GM23338 (cell line): ENCODE measurements around the gene NDUFAF5. TPM values are rescaled to one million over a fixed set of nuclear protein-coding genes. Genes with fewer than 3 reads are reported as not detected.

Experiments used
- ATAC-seq: fragments of 200-7000 bp; cut with Tn5 transposase; 3 replicates; pipeline ENCODE4 v1.9.1; 2020
- DNase-seq: peaks from one replicate; pipeline ENCODE4 v3.0.0-alpha.2; 2015; ENCODE audit warnings: low spot score
- H2AFZ ChIP-seq: fragments of 200-600 bp; sonication (generic); 2 replicates; pipeline ENCODE4 v1.8.0; 2016; ENCODE audit warnings: antibody characterized with exemption, mild to moderate bottlenecking, moderate library complexity
- H3F3A ChIP-seq: fragments of 200-600 bp; sonication (generic); replicated peaks from 2 replicates; pipeline ENCODE4 v1.8.0; 2017; ENCODE audit warnings: antibody characterized with exemption, mixed run types, low read depth
- H3K27ac ChIP-seq: fragments of 200-600 bp; sonication (generic); 2 replicates; pipeline ENCODE4 v1.6.1; 2016; ENCODE audit warnings: low read depth
- H3K27me3 ChIP-seq: fragments of 200-600 bp; sonication (generic); 2 replicates; pipeline ENCODE4 v1.8.0; 2016; ENCODE audit warnings: mild to moderate bottlenecking, mixed run types, moderate library complexity; ENCODE audit not compliant: insufficient read depth
- H3K36me3 ChIP-seq: fragments of 200-600 bp; sonication (generic); 2 replicates; pipeline ENCODE4 v1.8.0; 2016; ENCODE audit warnings: mild to moderate bottlenecking; ENCODE audit not compliant: insufficient read depth
- H3K4me1 ChIP-seq: fragments of 200-600 bp; sonication (generic); 2 replicates; pipeline ENCODE4 v1.8.0; 2016; ENCODE audit warnings: mild to moderate bottlenecking, moderate library complexity; ENCODE audit not compliant: insufficient read depth
- H3K4me2 ChIP-seq: fragments of 200-600 bp; sonication (generic); 2 replicates; pipeline ENCODE4 v1.7.1; 2017; ENCODE audit warnings: mixed run types
- H3K4me3 ChIP-seq: fragments of 200-600 bp; sonication (generic); 2 replicates; pipeline ENCODE4 v1.6.1; 2016; ENCODE audit warnings: mixed run types
- H3K79me2 ChIP-seq: fragments of 200-600 bp; sonication (generic); replicated peaks from 2 replicates; pipeline ENCODE4 v1.8.0; 2017; ENCODE audit warnings: mild to moderate bottlenecking; ENCODE audit not compliant: insufficient read depth
- H3K9me2 ChIP-seq: fragments of 200-600 bp; sonication (generic); 2 replicates; pipeline ENCODE4 v1.8.0; 2017; ENCODE audit not compliant: insufficient read depth
- H4K20me1 ChIP-seq: fragments of 200-600 bp; sonication (generic); replicated peaks from 2 replicates; pipeline ENCODE4 v1.8.0; 2017; ENCODE audit warnings: mild to moderate bottlenecking; ENCODE audit not compliant: insufficient read depth
- H3K27ac Mint-ChIP-seq: 2 replicates; pipeline ENCODE4 v1.8.0; 2020; ENCODE audit warnings: inconsistent platforms, mild to moderate bottlenecking, moderate library complexity, mixed read lengths
- H3K27me3 Mint-ChIP-seq: 3 replicates; pipeline ENCODE4 v1.8.0; 2022; ENCODE audit warnings: low read depth, mild to moderate bottlenecking, moderate library complexity, mixed read lengths, inconsistent platforms; ENCODE audit not compliant: insufficient read depth, poor library complexity
- H3K36me3 Mint-ChIP-seq: 3 replicates; pipeline ENCODE4 v1.8.0; 2021; ENCODE audit warnings: low read depth, mild to moderate bottlenecking, inconsistent platforms, moderate library complexity, mixed read lengths
- H3K4me1 Mint-ChIP-seq: 3 replicates; pipeline ENCODE4 v1.8.0; 2020; ENCODE audit warnings: mild to moderate bottlenecking, inconsistent platforms, mixed read lengths
- H3K4me3 Mint-ChIP-seq: 3 replicates; pipeline ENCODE4 v1.8.0; 2021; ENCODE audit warnings: moderate library complexity, mild to moderate bottlenecking, inconsistent platforms, mixed read lengths
- H3K9me3 Mint-ChIP-seq: 3 replicates; pipeline ENCODE4 v1.8.0; 2020; ENCODE audit warnings: moderate library complexity, mild to moderate bottlenecking, inconsistent platforms, mixed read lengths
- CREB1 ChIP-seq: fragments of 250-450 bp; sonication (Bioruptor Pico); IDR thresholded peaks from 2 replicates; pipeline ENCODE4 v1.5.0; 2020; ENCODE audit warnings: low read depth, mild to moderate bottlenecking, moderate library complexity
- ETS1 ChIP-seq: IDR thresholded peaks from 2 replicates; pipeline ENCODE4 v1.6.1; 2016; ENCODE audit warnings: antibody characterized with exemption
- JUNB ChIP-seq: IDR thresholded peaks from one replicate; pipeline ENCODE4 v1.6.1; 2016; ENCODE audit warnings: antibody characterized with exemption; ENCODE audit not compliant: unreplicated experiment
- NANOG ChIP-seq: IDR thresholded peaks from 2 replicates; pipeline ENCODE4 v1.6.1; 2016; ENCODE audit warnings: antibody characterized with exemption, borderline replicate concordance
- POLR2AphosphoS5 ChIP-seq: IDR thresholded peaks from 2 replicates; pipeline ENCODE4 v1.6.1; 2016; ENCODE audit warnings: antibody characterized with exemption, low read depth
- ZNF331 ChIP-seq: fragments of 250-450 bp; sonication (Bioruptor Pico); IDR thresholded peaks from 2 replicates; pipeline ENCODE4 v1.5.0; 2020; ENCODE audit warnings: low read depth, mild to moderate bottlenecking, moderate library complexity
- polyA plus RNA-seq: library from polyadenylated mRNA; unstranded; fragments of >200 nt; fragmentation: Nextera tagmentation; extraction: Ambion mirVana; gene quantifications from 2 replicates; pipeline ENCODE4 v1.2.1, GENCODE V29; 2016
- total RNA-seq: library from RNA; depleted of rRNA; stranded (reverse); fragments of >200 nt; shearing (Covaris generic); gene quantifications from 2 replicates; pipeline ENCODE4 v1.2.3, GENCODE V29; 2014
- TF ChIP-seq, protein P1 (sequence below), 2 experiments: fragments of 200-600 bp in 1 of 2; sonication (generic) in 1 of 2; conservative IDR thresholded peaks; 2 replicates each; pipeline versions ENCODE4 v1.5.1 to v1.6.1; 2016 to 2017; ENCODE audit warnings: antibody characterized with exemption in 2 of 2, low read depth in 2 of 2, mild to moderate bottlenecking in 2 of 2, moderate library complexity in 1 of 2
- TF ChIP-seq, protein P2 (sequence below): IDR thresholded peaks from one replicate; pipeline ENCODE4 v1.6.1; 2018; ENCODE audit warnings: antibody characterized with exemption; ENCODE audit not compliant: unreplicated experiment

NDUFAF5 gene
- total and polyA plus RNA-seq, 2 experiments from 2014 or later, result 18.0 to 33.0 TPM

- peaks cover 33% of the 10 kb centered on the region; the same call in 1 of the 2 replicates for H3K36me3 ChIP-seq
- DNase-seq, result no peak
- ATAC-seq, result no peak
These were observed 32.5 kb downstream of the NDUFAF5 start for GRCh38 chr20:13817342-13817741.

DNA sequence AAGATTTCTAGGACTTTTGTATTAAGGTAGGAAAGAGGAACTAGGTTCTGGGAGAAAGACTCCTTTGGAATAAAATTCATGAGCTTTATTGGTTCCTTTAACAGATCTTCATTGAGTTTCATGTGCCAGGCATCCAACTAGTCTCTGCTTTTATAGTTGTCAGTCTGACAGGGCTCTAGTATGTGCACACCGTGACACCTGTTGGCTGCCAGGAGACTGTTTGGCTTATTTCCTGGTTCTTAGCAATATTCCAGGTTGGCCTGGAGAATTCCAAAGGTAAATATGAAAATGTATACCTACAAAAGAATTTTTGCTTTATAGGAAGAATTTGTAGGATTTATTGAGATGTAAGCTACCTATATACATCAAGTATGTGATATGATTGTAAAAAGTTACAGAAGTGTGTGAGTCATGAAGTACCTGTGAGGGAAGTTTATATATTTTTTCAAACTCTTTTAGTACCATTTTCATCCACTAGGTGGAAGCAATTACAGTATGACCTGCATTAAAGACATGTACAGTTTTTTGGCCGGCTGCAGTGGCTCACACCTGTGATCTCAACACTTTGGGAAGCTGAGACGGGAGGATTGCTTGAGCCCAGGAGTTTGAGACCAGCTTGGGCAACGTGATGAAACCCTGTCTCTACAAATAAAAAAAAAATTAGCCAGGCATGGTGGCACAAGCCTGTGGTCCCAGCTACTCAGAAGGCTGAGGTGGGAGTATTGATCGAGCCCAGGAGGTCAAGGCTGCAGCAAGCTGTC is 35.2 kb downstream of the NDUFAF5 start:
- H3K9me3 Mint-ChIP-seq, result no peaks in the 10 kb centered on the region
- H3K4me1 Mint-ChIP-seq, result peaks cover 6% of the 10 kb centered on the region
- no peak overlapping the region for H3K27ac ChIP-seq
- H3K4me3 ChIP-seq, result no peak overlapping the region
- no peaks in the 10 kb centered on the region for H3K4me1 ChIP-seq
- peaks cover 5% of the 10 kb centered on the region; the same call in 1 of the 2 replicates for H4K20me1 ChIP-seq
- no peak overlapping the region for H3K4me2 ChIP-seq
- no peak overlapping the region for H2AFZ ChIP-seq
- peaks cover 22% of the 10 kb centered on the region; the same call in 2 of the 3 replicates for H3K36me3 Mint-ChIP-seq
- no peaks in the 10 kb centered on the region for H3K27me3 ChIP-seq
- ATAC-seq, result peak; percentile 65
- H3F3A ChIP-seq, result no peaks in the 10 kb centered on the region
- H3K79me2 ChIP-seq, result no peaks in the 10 kb centered on the region
- peak; percentile 80 for DNase-seq
- H3K4me3 Mint-ChIP-seq, result no peak overlapping the region
- H3K27ac Mint-ChIP-seq, result no peak overlapping the region
- H3K36me3 ChIP-seq, result peaks cover 12% of the 10 kb centered on the region; the same call in 1 of the 2 replicates
- H3K9me2 ChIP-seq, result no peaks in the 10 kb centered on the region
- H3K27me3 Mint-ChIP-seq, result no peaks in the 10 kb centered on the region
- TF ChIP-seq, protein P1, sequence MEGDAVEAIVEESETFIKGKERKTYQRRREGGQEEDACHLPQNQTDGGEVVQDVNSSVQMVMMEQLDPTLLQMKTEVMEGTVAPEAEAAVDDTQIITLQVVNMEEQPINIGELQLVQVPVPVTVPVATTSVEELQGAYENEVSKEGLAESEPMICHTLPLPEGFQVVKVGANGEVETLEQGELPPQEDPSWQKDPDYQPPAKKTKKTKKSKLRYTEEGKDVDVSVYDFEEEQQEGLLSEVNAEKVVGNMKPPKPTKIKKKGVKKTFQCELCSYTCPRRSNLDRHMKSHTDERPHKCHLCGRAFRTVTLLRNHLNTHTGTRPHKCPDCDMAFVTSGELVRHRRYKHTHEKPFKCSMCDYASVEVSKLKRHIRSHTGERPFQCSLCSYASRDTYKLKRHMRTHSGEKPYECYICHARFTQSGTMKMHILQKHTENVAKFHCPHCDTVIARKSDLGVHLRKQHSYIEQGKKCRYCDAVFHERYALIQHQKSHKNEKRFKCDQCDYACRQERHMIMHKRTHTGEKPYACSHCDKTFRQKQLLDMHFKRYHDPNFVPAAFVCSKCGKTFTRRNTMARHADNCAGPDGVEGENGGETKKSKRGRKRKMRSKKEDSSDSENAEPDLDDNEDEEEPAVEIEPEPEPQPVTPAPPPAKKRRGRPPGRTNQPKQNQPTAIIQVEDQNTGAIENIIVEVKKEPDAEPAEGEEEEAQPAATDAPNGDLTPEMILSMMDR (conservative IDR thresholded peaks at IDR 0.05; ENCODE audit: low read depth in 2 of 2), result peak; percentile 59 to 72

More at GRCh38 chr20:13817342-13817741, 32.5 kb downstream of the NDUFAF5 start:
- TF ChIP-seq CREB1 (CRISPR knock-in tag) (no peak), ETS1 (no peak), NANOG (no peak), ZNF331 (CRISPR knock-in tag) (no peak), JUNB (no peak), POLR2AphosphoS5 (no peak)
- TF ChIP-seq, protein P2, sequence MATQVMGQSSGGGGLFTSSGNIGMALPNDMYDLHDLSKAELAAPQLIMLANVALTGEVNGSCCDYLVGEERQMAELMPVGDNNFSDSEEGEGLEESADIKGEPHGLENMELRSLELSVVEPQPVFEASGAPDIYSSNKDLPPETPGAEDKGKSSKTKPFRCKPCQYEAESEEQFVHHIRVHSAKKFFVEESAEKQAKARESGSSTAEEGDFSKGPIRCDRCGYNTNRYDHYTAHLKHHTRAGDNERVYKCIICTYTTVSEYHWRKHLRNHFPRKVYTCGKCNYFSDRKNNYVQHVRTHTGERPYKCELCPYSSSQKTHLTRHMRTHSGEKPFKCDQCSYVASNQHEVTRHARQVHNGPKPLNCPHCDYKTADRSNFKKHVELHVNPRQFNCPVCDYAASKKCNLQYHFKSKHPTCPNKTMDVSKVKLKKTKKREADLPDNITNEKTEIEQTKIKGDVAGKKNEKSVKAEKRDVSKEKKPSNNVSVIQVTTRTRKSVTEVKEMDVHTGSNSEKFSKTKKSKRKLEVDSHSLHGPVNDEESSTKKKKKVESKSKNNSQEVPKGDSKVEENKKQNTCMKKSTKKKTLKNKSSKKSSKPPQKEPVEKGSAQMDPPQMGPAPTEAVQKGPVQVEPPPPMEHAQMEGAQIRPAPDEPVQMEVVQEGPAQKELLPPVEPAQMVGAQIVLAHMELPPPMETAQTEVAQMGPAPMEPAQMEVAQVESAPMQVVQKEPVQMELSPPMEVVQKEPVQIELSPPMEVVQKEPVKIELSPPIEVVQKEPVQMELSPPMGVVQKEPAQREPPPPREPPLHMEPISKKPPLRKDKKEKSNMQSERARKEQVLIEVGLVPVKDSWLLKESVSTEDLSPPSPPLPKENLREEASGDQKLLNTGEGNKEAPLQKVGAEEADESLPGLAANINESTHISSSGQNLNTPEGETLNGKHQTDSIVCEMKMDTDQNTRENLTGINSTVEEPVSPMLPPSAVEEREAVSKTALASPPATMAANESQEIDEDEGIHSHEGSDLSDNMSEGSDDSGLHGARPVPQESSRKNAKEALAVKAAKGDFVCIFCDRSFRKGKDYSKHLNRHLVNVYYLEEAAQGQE, result no peak
- H3K9me3 Mint-ChIP-seq, result no peaks in the 10 kb centered on the region
- peaks cover 38% of the 10 kb centered on the region; the same call in 2 of the 3 replicates for H3K36me3 Mint-ChIP-seq
- Histone ChIP-seq H2AFZ (no peak overlapping the region), H3K4me3 (no peak overlapping the region), H3K4me1 (no peaks in the 10 kb centered on the region), H4K20me1 (peaks cover 5% of the 10 kb centered on the region), H3K27ac (no peak overlapping the region), H3K79me2 (no peaks in the 10 kb centered on the region), H3K27me3 (no peaks in the 10 kb centered on the region), H3F3A (no peaks in the 10 kb centered on the region), H3K9me2 (no peaks in the 10 kb centered on the region), H3K4me2 (no peak overlapping the region)
- H3K4me1 Mint-ChIP-seq, result no peaks in the 10 kb centered on the region
- H3K27ac Mint-ChIP-seq, result no peak overlapping the region
- H3K27me3 Mint-ChIP-seq, result no peaks in the 10 kb centered on the region
- H3K4me3 Mint-ChIP-seq, result no peak overlapping the region
